ENCODE measurements around the gene METTL8.
"Not testable (repeated sequence)": the region's sequence is repeated elsewhere in the genome, so short reads cannot be mapped to it uniquely, and the experiment has no call there.

The METTL8 gene

DNA sequence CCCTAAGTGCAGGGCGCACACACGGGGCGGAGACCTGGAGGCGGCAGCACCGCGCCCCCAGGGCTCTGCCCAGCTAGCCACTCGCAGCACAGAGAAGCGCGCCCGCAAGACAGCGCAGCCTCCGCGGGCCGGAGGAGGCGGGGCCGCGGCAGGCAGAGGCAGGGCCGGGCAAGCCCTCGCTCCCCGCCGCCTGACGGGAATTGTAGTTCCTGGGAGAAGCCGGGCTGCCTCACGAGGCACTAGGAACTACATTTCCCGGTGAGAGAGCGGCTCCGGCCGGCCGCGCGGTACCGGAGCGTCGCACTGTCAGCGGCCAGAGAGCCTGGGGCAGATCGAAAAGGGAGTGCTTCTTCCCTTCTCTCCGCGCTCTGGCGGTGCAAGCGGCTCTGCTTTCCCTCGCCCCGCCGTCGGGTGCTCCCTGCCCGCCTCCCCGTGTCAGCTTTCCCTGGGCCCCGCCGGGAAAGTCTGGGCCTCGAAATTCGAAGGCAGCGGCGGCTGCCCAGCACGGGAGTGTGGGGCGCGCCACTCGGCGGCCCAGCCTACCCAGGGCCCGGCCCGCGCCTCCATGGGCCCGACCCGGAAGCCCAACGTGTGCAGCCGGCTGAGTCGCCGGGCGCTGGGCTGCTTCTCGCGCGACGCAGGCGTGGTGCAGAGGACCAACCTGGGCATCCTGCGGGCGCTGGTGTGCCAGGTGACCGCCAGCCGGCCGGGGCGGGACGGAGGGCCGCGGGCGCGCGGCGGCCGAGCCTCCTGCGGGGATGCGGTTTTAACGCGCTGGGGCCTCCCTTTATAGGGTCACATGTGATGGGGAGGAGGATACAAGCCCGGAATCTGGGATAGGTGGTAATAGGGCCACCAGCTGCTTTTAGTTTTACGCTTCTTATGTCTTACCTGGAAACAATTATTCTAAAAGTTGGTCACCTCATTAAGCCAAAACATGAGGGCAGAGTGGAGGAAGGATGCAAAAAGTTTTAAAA lies 511 bp upstream of the METTL8 start, which contains the start of gene DCAF17:
Gene DCAF17, plus strand, starts transcription at position 214 of the 977 bp plus-strand sequence. Its CDS starts 352 bp downstream, at position 566.
- Mint-ChIP-seq H3K27me3 (no peaks in the 10 kb centered on the region), H3K27ac (peak within 1 kb of the TSS; percentile 94), H3K36me3 (ENCODE audit: low read depth) (peaks cover 62% of the 10 kb centered on the region), H3K4me1 (peaks cover 44% of the 10 kb centered on the region), H3K9me3 (no peaks in the 10 kb centered on the region), H3K4me3 (peak within 1 kb of the TSS; percentile 89)
- DNase-seq (peak; percentile 92), ATAC-seq (peak; percentile 97)

DNA sequence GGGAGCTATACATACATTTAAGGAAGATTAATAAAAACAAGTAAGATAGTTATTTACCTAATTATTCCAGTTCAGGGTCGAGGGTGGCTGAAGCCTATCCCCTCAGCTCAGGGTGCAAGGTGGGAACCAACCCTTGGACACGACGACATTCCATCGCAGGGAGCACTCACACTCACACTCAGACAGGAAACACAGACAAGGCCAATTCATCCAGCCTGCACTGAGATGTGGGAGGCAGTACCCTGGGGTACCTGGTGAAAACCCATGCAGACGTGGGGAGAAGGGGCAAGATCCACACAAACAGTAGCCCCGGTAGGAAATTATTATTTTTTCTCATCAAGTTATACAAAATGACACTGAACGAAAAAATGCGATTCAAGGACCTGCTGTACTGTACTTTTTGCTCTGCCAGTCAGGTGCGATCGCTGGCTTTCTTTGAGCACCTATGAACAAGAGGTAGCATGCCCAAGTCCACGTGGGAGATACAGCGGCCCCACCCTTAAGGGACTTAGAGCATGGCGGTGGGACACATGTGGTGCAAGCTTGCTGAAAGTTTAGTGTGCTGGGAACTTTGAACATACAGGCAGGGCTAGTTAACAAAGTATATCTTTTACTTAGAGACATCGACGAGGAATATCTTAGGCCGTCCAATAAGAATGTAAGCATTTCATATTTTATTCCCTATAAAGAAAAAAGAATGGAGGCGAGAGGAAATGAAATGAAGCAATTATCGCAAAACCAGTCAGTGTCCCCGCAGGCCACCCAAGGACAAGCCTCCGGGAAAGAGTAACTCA lies 624 bp downstream of the METTL8 start:
- Mint-ChIP-seq H3K9me3 (no peaks in the 10 kb centered on the region), H3K36me3 (ENCODE audit: low read depth) (peaks cover 56% of the 10 kb centered on the region), H3K27ac (peak overlapping the region; percentile 94), H3K27me3 (no peaks in the 10 kb centered on the region), H3K4me1 (peaks cover 44% of the 10 kb centered on the region), H3K4me3 (peak overlapping the region; percentile 89)
- ATAC-seq: peak; percentile 21
- DNase-seq: peak; percentile 54

DNA sequence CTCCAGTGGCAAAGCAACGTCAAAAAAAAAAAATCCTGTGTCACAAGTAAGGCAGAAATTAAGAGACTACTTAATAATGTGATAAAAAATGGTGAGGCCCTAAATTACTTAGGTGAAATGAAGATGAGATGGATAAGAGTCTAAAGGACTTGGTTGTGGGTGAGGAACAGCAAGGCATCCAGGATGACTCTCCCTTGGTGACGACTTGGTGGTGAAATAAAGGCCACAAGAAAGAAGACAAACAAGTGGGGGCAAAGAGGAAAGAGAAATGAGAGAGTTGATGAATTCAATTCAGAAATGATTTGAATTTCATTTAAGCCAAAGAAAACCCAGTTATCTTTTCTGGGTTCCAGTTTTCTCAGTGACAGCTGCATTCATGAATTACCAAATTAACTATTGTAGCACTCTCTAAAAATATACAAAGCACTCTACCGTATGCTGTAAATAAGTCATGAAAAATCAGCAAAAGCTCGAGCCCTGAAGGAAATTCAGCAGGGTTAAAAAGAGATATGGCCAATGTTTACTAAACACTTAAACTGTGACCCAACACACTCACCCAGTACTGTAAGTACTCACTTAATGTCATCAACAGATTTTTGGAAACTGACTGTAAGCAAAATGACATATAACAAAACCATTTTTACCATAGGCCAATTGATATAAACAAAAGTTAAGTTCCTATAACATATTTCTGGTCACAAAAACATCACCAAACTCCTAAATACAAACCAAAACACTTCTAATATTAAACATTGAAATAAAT lies 1.4 kb downstream of the METTL8 start:
- no peaks in the 10 kb centered on the region for H3K27me3 Mint-ChIP-seq
- no peaks in the 10 kb centered on the region for H3K9me3 Mint-ChIP-seq
- peak overlapping the region; percentile 94 for H3K27ac Mint-ChIP-seq
- ATAC-seq (no peak), DNase-seq (no peak)
- H3K4me3 Mint-ChIP-seq: peak overlapping the region; percentile 89
- peaks cover 40% of the 10 kb centered on the region for H3K4me1 Mint-ChIP-seq
- H3K36me3 Mint-ChIP-seq (ENCODE audit: low read depth): peaks cover 49% of the 10 kb centered on the region

DNA sequence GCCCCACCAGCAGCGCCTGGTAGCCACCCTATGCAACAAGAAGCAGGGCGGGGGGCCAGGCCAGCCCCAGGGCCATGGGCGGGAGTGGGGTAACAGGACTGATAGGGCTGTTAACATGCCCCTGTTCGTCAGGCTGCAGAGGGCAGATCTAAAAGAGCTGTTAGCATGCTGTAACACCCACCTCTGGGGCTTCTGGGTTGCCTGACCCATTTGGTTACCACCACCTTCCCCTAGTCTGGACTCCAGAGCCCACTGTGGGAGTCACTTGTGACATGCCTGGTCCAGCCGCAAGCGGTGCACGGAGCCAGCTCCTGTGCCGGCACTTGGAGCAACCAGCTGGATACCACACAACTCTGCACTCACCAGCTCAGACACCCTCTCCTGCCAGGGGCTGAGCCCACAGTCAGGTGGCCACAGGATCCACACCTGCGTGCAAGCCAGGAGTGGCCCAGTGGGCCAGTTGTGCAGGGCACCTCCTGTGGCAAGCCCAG lies 2.1 kb downstream of the METTL8 start:
- H3K4me3 Mint-ChIP-seq: peak overlapping the region; percentile 89
- peaks cover 39% of the 10 kb centered on the region for H3K4me1 Mint-ChIP-seq
- peaks cover 49% of the 10 kb centered on the region for H3K36me3 Mint-ChIP-seq (ENCODE audit: low read depth)
- no peaks in the 10 kb centered on the region for H3K27me3 Mint-ChIP-seq
- H3K9me3 Mint-ChIP-seq: no peaks in the 10 kb centered on the region
- no peak for DNase-seq
- no peak for ATAC-seq
- peak overlapping the region; percentile 94 for H3K27ac Mint-ChIP-seq

DNA sequence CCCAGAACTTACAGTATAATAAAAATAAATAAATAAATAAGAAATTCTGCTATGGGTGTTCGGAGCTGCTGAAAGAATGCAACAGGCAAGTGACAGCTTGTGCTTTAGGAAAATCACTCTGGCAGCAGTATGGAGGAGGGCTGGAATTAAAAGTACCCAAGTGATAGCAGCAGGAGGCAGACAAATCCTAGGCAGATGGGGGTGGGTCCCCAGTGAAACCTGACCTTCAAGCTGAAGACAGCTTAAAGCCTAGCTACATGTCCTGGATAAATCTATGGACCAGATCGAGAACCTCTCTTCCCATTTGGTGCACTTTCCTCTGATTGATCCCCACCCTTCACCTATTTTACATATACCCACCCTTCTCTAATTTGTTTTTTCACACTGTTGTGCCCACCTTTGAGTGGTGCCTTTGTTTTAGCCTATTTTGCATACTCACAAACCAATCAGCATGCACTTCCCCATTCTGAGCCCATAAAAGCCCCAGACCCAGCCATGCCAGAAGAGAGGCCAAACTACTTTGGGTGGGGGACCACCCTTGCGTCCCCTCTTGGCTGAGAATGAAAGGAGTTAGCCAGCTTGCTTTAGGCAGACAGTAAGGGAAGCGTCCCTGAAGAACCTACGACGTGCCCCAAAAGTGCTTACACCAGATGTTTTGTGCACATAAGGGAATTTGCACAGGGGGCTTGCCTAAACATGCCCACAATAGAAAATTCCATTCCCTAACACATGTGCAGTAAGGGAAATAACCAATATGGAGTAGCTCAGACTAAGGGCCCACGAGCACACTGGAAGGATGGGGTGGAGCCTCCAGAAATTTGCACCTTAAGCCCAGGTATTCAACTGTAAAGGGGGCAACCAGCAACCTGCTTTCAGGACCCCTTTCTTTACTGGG lies 3.0 kb downstream of the METTL8 start:
- no peaks in the 10 kb centered on the region for H3K9me3 Mint-ChIP-seq
- H3K27me3 Mint-ChIP-seq: no peaks in the 10 kb centered on the region
- ATAC-seq (no peak), DNase-seq (no peak)
- H3K4me3 Mint-ChIP-seq: no peak overlapping the region
- H3K36me3 Mint-ChIP-seq (ENCODE audit: low read depth): peaks cover 40% of the 10 kb centered on the region
- no peak overlapping the region for H3K27ac Mint-ChIP-seq
- peaks cover 31% of the 10 kb centered on the region for H3K4me1 Mint-ChIP-seq

DNA sequence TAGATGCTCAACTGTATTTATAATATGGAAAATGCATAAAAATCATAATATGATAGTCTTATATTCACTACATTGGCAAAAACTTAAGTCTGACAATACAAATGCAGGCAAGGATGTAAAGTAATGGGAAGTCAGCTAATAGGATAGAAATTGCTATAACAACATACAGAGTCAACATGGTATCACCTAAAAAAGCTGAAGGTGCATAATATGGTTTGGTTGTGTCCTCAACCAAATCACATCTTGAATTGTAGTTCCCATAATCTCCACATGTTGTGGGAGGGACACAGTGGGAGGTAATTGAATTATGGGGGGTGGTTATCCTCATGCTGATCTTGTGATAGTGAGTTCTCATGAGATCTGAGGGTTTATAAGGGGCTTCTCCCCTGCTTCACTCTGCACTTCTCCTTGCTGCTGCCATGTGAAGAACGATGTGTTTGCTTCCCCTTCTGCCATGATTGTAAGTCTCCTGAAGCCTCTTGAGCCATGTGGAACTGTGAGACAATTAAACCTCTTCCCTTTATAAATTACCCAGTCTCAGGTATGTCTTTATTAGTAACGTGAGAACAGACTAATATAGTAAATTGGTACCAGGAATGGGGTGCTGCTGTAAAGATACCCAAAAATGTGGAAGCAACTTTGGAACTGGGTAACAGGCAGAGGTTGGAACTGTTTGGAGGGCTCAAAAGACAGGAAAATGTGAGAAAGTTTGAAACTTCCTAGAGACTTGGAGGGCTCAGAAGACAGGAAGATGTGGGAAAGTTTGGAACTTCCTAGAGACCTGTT lies 10.9 kb downstream of the METTL8 start:
- H3K27ac Mint-ChIP-seq: not testable (repeated sequence)
- peaks cover 56% of the 10 kb centered on the region for H3K36me3 Mint-ChIP-seq (ENCODE audit: low read depth)

DNA sequence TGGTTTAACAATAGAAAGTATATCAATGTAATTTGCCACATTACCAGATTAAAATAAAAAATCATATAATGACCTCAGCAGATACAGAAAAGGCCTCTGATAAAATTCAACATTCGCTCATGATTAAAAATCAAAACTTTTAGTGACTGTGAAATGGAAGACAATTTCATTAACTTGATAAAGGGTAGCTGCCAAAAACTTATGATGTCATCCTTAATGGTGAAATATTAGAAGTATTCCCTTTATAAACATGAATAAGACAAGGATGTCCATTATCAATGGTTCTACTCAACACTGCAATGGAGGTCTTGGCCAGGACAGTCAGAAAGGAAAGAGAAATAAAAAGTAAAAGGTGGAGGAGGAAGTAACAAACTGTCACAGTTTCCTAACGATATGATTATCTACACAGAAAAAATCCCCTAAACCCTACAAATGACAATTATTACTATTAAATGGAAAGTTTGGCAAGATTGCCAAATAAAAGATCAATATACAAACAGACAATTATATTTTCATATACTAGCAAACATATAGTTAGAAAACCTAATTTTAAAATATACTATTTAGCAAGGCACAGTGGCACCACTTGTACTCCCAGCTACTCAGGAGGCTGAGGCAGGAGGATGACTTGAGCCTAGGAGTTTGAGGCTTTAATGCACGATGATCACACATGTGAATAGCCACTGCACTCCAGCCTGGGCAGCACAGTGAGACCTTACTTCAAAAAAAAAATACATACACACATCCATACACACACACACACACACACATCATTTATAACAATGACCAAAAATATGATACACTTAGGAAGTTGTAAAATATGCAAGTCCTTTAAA lies 12.8 kb downstream of the METTL8 start:
- peaks cover 27% of the 10 kb centered on the region for H3K9me3 Mint-ChIP-seq
- peak; percentile 58 for ATAC-seq
- peak overlapping the region; percentile 76 for H3K27ac Mint-ChIP-seq
- H3K36me3 Mint-ChIP-seq (ENCODE audit: low read depth): peaks cover 51% of the 10 kb centered on the region
- peak overlapping the region; percentile 39 for H3K4me3 Mint-ChIP-seq
- no peak for DNase-seq
- peaks cover 34% of the 10 kb centered on the region for H3K4me1 Mint-ChIP-seq
- H3K27me3 Mint-ChIP-seq: no peaks in the 10 kb centered on the region

More for the DNA sequence above, 10.9 kb downstream of the METTL8 start:
- peaks cover 27% of the 10 kb centered on the region for H3K4me1 Mint-ChIP-seq
- not testable (repeated sequence) for H3K4me3 Mint-ChIP-seq, H3K27me3 Mint-ChIP-seq, DNase-seq, ATAC-seq
- peaks cover 27% of the 10 kb centered on the region for H3K9me3 Mint-ChIP-seq

DNA sequence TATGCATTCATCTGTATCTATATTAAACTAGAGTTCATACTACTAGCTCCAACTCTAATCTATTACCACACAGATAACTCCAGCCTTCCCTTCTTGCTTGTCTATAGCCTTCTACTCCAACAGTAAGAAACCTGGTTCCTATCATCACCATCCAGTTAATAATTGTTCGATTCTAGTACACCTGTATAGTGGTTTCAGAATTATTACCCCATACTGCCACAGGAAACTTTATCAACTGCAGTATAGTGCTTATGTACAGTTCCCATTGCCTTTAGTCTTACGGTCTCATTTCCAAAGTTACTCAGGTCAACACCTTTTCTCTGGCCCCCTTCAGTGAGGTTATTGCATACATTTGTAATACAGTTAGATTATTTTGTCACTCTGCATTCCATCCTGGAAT lies 14.5 kb downstream of the METTL8 start:
- H3K9me3 Mint-ChIP-seq: peaks cover 23% of the 10 kb centered on the region
- H3K36me3 Mint-ChIP-seq (ENCODE audit: low read depth): peaks cover 48% of the 10 kb centered on the region
- peak overlapping the region; percentile 2 for H3K27ac Mint-ChIP-seq
- H3K4me1 Mint-ChIP-seq: peaks cover 44% of the 10 kb centered on the region
- DNase-seq (no peak), ATAC-seq (no peak)
- no peak overlapping the region for H3K4me3 Mint-ChIP-seq
- no peaks in the 10 kb centered on the region for H3K27me3 Mint-ChIP-seq

DNA sequence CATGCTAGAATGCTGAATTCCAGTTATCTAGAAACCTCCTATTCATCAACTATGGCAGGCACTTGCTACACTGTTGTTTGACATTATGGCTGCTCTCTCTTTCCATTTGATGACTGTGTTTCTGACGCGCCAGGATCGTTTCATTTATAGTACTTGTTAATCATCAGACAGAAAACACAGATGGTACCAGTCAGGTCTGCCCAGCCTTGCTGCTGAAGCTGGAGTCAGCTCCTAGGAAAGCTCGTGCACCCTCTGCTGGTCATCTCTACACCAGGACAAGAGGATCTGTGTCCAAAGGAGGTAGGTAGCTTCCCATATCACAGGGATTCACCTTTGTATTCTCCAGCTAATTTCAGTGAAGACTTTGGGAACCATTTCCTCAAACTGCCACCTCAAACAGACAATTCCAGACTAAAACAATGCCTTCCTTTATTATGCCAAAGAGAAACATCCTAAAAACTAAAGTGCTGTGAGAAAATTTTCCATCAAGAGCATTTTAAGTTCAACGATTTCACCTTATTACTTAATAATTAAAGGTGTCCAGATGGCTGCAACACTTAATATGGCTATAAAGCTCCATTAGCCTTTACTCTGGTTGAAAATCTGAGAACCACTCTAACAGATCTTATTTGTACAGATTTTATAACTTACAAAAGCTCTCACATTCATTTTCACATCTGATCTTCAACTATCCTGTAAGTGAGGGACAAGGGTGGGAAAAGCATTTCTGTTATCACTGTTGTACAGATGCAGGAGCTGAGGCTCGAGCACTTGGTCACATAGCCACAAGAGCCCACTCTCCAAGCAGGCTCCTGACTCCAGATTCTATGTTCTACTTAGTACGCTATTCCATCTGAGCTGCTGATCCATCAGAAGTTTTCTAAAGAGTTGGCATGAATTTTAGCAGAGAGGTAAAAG lies 17.5 kb downstream of the METTL8 start:
- ATAC-seq (peak; percentile 99), DNase-seq (peak; percentile 81)
- no peaks in the 10 kb centered on the region for H3K27me3 Mint-ChIP-seq
- H3K4me3 Mint-ChIP-seq: peak overlapping the region; percentile 34
- peaks cover 36% of the 10 kb centered on the region for H3K4me1 Mint-ChIP-seq
- peaks cover 28% of the 10 kb centered on the region for H3K36me3 Mint-ChIP-seq (ENCODE audit: low read depth)
- peaks cover 9% of the 10 kb centered on the region for H3K9me3 Mint-ChIP-seq
- H3K27ac Mint-ChIP-seq: peak overlapping the region; percentile 84

DNA sequence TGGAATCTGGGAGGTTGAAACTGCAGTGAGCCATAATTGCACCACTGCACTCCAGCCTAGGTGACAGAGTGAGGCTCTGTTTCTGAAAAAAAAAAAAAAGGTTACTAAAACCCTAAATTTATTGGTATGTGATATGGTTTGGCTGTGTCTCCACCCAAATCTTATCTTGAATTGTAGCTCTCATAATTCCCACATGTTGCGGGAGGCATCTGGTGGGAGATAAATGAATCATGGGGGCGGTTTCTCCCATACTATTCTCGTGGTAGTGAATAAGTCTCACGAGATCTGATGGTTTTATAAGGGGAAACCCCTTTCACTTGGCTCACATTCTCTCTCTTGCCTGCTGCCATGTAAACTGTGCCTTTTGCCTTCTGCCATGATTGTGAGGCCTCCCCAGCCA lies 19.1 kb downstream of the METTL8 start:
- not testable (repeated sequence) for ATAC-seq, H3K9me3 Mint-ChIP-seq, H3K4me3 Mint-ChIP-seq, H3K27me3 Mint-ChIP-seq, DNase-seq
- peaks cover 26% of the 10 kb centered on the region for H3K4me1 Mint-ChIP-seq
- peak overlapping the region; percentile 63 for H3K27ac Mint-ChIP-seq
- peaks cover 20% of the 10 kb centered on the region for H3K36me3 Mint-ChIP-seq (ENCODE audit: low read depth)

DNA sequence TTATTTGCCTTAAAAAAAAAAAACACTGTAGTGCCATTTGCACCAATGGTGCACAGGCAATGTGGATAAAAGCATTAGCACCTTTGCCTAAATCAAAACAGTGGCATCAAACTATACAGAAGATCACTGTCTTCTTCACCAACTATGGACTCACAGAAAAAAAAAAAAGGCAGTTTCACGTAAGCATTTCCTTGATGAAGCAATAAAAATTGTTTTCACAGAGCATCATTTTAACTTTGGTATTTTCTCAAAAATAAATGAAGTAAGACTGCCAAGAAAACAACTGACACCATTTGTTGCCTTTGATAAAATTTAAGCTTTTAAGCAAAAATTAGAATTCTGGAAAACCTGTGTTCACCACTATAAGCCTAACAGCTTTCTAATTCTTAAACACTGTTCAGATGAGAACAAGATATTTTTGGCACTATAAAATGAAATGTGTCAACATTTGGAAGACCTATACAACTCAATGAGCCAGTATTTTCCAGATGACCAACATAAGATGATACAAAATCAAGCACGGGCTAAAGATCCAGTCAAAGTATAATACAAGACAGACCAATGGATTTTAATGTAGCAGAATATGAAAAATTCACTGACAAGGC lies 21.1 kb downstream of the METTL8 start:
- Mint-ChIP-seq H3K9me3 (peaks cover 4% of the 10 kb centered on the region), H3K27me3 (no peaks in the 10 kb centered on the region), H3K36me3 (ENCODE audit: low read depth) (peaks cover 16% of the 10 kb centered on the region), H3K27ac (no peak overlapping the region), H3K4me3 (no peak overlapping the region), H3K4me1 (peaks cover 28% of the 10 kb centered on the region)
- no peak for ATAC-seq
- DNase-seq: no peak
